Gastrocnemius medialis (tissue), 4 donors: Measurements from ENCODE around the gene NR2C2.

Experiments used
- POLR2A ChIP-seq, 2 donors: fragments of 450-650 bp; IDR thresholded peaks; one replicate each; pipeline ENCODE4 v1.6.1; 2017; ENCODE audit warnings: antibody characterized with exemption in 2 of 2, mild to moderate bottlenecking in 2 of 2, moderate library complexity in 2 of 2
- TF ChIP-seq, protein P1 (sequence below), 5 experiments: fragments of 450-650 bp in 3 of 5; fragments of 200-600 bp in 2 of 5; sonication (generic) in 2 of 5; IDR thresholded peaks in 4 of 5; conservative IDR thresholded peaks in 1 of 5; 1 replicate in 4 of 5; 2 replicates in 1 of 5; pipeline ENCODE4 v1.5.1; 2016 to 2019; ENCODE audit warnings: antibody characterized with exemption in 5 of 5, mild to moderate bottlenecking in 3 of 5, moderate library complexity in 3 of 5

DNA sequence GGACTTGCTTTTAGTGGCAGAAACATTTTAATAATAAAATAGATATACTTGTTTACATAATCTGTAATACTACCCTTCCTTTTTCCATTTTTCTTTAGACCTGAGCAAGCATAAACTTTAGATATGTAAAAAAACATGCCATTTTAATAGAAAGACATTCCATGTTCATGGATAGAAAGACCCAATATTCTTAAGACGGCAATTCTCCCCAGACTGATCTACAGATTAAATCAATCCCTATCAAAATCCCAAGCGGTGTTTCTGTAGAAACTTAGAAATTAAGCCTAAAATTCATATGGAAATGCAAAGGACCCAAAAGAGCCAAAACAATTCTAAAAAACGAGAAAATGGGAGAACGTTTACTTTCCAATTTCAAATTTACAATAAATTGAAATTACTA is 106.2 kb downstream of the NR2C2 start:
- TF ChIP-seq, protein P1, sequence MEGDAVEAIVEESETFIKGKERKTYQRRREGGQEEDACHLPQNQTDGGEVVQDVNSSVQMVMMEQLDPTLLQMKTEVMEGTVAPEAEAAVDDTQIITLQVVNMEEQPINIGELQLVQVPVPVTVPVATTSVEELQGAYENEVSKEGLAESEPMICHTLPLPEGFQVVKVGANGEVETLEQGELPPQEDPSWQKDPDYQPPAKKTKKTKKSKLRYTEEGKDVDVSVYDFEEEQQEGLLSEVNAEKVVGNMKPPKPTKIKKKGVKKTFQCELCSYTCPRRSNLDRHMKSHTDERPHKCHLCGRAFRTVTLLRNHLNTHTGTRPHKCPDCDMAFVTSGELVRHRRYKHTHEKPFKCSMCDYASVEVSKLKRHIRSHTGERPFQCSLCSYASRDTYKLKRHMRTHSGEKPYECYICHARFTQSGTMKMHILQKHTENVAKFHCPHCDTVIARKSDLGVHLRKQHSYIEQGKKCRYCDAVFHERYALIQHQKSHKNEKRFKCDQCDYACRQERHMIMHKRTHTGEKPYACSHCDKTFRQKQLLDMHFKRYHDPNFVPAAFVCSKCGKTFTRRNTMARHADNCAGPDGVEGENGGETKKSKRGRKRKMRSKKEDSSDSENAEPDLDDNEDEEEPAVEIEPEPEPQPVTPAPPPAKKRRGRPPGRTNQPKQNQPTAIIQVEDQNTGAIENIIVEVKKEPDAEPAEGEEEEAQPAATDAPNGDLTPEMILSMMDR (IDR thresholded peaks at IDR 0.05 in 4 of 5, conservative IDR thresholded peaks at IDR 0.05 in 1 of 5): no peak
- no peak for TF ChIP-seq POLR2A (IDR thresholded peaks at IDR 0.05)
